ENCODE data around the gene FAIM2.
"Not testable (repeated sequence)": the region's sequence is repeated elsewhere in the genome, so short reads cannot be mapped to it uniquely, and the experiment has no call there.

The FAIM2 gene

GRCh38 chr12:49863946-49864797 lies 39.5 kb downstream of the FAIM2 start:
- no peak for DNase-seq (ENCODE audit: low read depth, low spot score)

- DNase-seq (ENCODE audit: low read depth, low spot score) = not testable (repeated sequence)
Observed at GRCh38 chr12:49860921-49861320, 42.8 kb downstream of the FAIM2 start.

GRCh38 chr12:49855890-49856289 lies 47.8 kb downstream of the FAIM2 start:
- not testable (repeated sequence) for DNase-seq (ENCODE audit: low read depth, low spot score)

- no peak for DNase-seq (ENCODE audit: low read depth, low spot score)
Observed at GRCh38 chr12:49854976-49855375, 48.7 kb downstream of the FAIM2 start.

GRCh38 chr12:49853671-49854070 lies 50.0 kb downstream of the FAIM2 start:
- DNase-seq (ENCODE audit: low read depth, low spot score) = no peak

- no peak for DNase-seq (ENCODE audit: low read depth, low spot score)
Observed at GRCh38 chr12:49847161-49847560, 56.5 kb downstream of the FAIM2 start.

GRCh38 chr12:49846032-49846431 lies 57.7 kb downstream of the FAIM2 start:
- DNase-seq (ENCODE audit: low read depth, low spot score) = no peak

- no peak for DNase-seq (ENCODE audit: low read depth, low spot score)
Observed at GRCh38 chr12:49843876-49844437, 59.7 kb downstream of the FAIM2 start.

- DNase-seq (ENCODE audit: low read depth, low spot score) = no peak
Observed at GRCh38 chr12:49843411-49843810, 60.3 kb downstream of the FAIM2 start.

- peak; percentile 61 for DNase-seq (ENCODE audit: low read depth, low spot score)
Observed at GRCh38 chr12:49842519-49843352, 61.0 kb downstream of the FAIM2 start, which contains the start of gene BCDIN3D. BCDIN3D (minus strand) TSS chr12:49843106; CDS start chr12:49843087, 19 bp downstream.

GRCh38 chr12:49838973-49839633 lies 64.6 kb downstream of the FAIM2 start:
- no peak for DNase-seq (ENCODE audit: low read depth, low spot score)

GRCh38 chr12:49832836-49833421 lies 70.8 kb downstream of the FAIM2 start:
- DNase-seq (ENCODE audit: low read depth, low spot score) = no peak

GRCh38 chr12:49831717-49832116 lies 72.0 kb downstream of the FAIM2 start:
- DNase-seq (ENCODE audit: low read depth, low spot score) = no peak

GRCh38 chr12:49828133-49829091 lies 75.3 kb downstream of the FAIM2 start, which contains the start of gene NCKAP5L:
NCKAP5L (minus strand) TSS chr12:49828413; CDS start chr12:49804044, 24,369 bp downstream.
- DNase-seq (ENCODE audit: low read depth, low spot score) = peak; percentile 91

- no peak for DNase-seq (ENCODE audit: low read depth, low spot score)
Observed at GRCh38 chr12:49827401-49828099, 76.2 kb downstream of the FAIM2 start.

- DNase-seq (ENCODE audit: low read depth, low spot score) = no peak
Observed at GRCh38 chr12:49827051-49827400, 76.7 kb downstream of the FAIM2 start.

GRCh38 chr12:49825971-49826421 lies 77.7 kb downstream of the FAIM2 start:
- no peak for DNase-seq (ENCODE audit: low read depth, low spot score)

- no peak for DNase-seq (ENCODE audit: low read depth, low spot score)
Observed at GRCh38 chr12:49825360-49825970, 78.2 kb downstream of the FAIM2 start.

- DNase-seq (ENCODE audit: low read depth, low spot score) = no peak
Observed at GRCh38 chr12:49824895-49825294, 78.8 kb downstream of the FAIM2 start.

Measured in smooth muscle cell of the brain vasculature (primary cell).